Mesenchymal stem cell (in vitro differentiated cells and primary cell): ENCODE measurements around the gene LRIG1.

Experiments used
- DNase-seq: peaks from one replicate; pipeline ENCODE4 v3.0.0-alpha.2; 2013
- H2AFZ ChIP-seq: one replicate; pipeline ENCODE4 v1.6.1; 2013; ENCODE audit warnings: low read depth, mild to moderate bottlenecking, control low read depth, inconsistent platforms, low read length, moderate library complexity
- H2AK5ac ChIP-seq: 2 replicates; pipeline ENCODE4 v1.6.1; 2013; ENCODE audit warnings: low read length, moderate library complexity, mild to moderate bottlenecking, inconsistent platforms; ENCODE audit not compliant: severe bottlenecking
- H2BK120ac ChIP-seq: one replicate; pipeline ENCODE4 v1.6.1; 2013; ENCODE audit warnings: low read depth, mild to moderate bottlenecking, inconsistent platforms, low read length, moderate library complexity
- H2BK12ac ChIP-seq, 2 experiments: one replicate each; pipeline ENCODE4 v1.6.1; 2013; ENCODE audit warnings: inconsistent platforms in 2 of 2, low read length in 2 of 2, mild to moderate bottlenecking in 2 of 2, moderate library complexity in 2 of 2, control low read depth in 1 of 2
- H2BK15ac ChIP-seq: one replicate; pipeline ENCODE4 v1.6.1; 2013; ENCODE audit warnings: mild to moderate bottlenecking, low read depth, inconsistent platforms; ENCODE audit not compliant: poor library complexity, severe bottlenecking
- H2BK5ac ChIP-seq: 2 replicates; pipeline ENCODE4 v1.6.1; 2013; ENCODE audit warnings: low read depth, mild to moderate bottlenecking, low read length, control low read depth, inconsistent platforms; ENCODE audit not compliant: poor library complexity, severe bottlenecking
- H3K14ac ChIP-seq, 2 experiments: one replicate each; pipeline ENCODE4 v1.6.1; 2013; ENCODE audit warnings: inconsistent platforms in 2 of 2, low read length in 2 of 2, control low read depth in 1 of 2, mild to moderate bottlenecking in 1 of 2, moderate library complexity in 1 of 2
- H3K18ac ChIP-seq, 2 experiments: one replicate each; pipeline ENCODE4 v1.6.1; 2013; ENCODE audit warnings: inconsistent platforms in 2 of 2, low read length in 2 of 2, control low read depth in 1 of 2, low read depth in 1 of 2, mild to moderate bottlenecking in 1 of 2
- H3K23ac ChIP-seq, 2 experiments: one replicate each; pipeline ENCODE4 v1.6.1; 2013; ENCODE audit warnings: inconsistent platforms in 2 of 2, low read length in 2 of 2, mild to moderate bottlenecking in 2 of 2, moderate library complexity in 2 of 2, control low read depth in 1 of 2
- H3K27ac ChIP-seq: 2 replicates; pipeline ENCODE4 v1.5.1; 2013; ENCODE audit warnings: mild to moderate bottlenecking, moderate library complexity, low read length, control low read depth, inconsistent platforms; ENCODE audit not compliant: poor library complexity, severe bottlenecking
- H3K27me3 ChIP-seq, 2 experiments: 2 replicates each; pipeline versions ENCODE4 v1.6.1 to v1.7.0; 2013; ENCODE audit warnings: low read length in 2 of 2, mild to moderate bottlenecking in 2 of 2, moderate library complexity in 2 of 2, control low read depth in 1 of 2, inconsistent platforms in 1 of 2; ENCODE audit not compliant: control insufficient read depth in 1 of 2, insufficient read depth in 1 of 2
- H3K36me3 ChIP-seq, 2 experiments: 2 replicates each; pipeline versions ENCODE4 v1.6.1 to v1.7.0; 2013; ENCODE audit warnings: low read length in 2 of 2, control low read depth in 1 of 2, inconsistent platforms in 1 of 2, low read depth in 1 of 2, mild to moderate bottlenecking in 1 of 2; ENCODE audit not compliant: insufficient read depth in 2 of 2, control insufficient read depth in 1 of 2
- H3K4ac ChIP-seq, 2 experiments: one replicate each; pipeline ENCODE4 v1.6.1; 2013; ENCODE audit warnings: inconsistent platforms in 2 of 2, low read length in 2 of 2, mild to moderate bottlenecking in 2 of 2, moderate library complexity in 2 of 2, control low read depth in 1 of 2, low read depth in 1 of 2
- H3K4me1 ChIP-seq: 2 replicates; pipeline ENCODE4 v1.6.1; 2013; ENCODE audit warnings: low read depth, low read length, control low read depth; ENCODE audit not compliant: control insufficient read depth, insufficient read depth
- H3K4me2 ChIP-seq: 2 replicates; pipeline ENCODE4 v1.6.1; 2013; ENCODE audit warnings: low read length, mild to moderate bottlenecking, inconsistent platforms; ENCODE audit not compliant: poor library complexity, severe bottlenecking
- H3K4me3 ChIP-seq, 2 experiments: 2 replicates each; pipeline versions ENCODE4 v1.5.1 to v1.7.0; 2013; ENCODE audit warnings: low read length in 2 of 2, mild to moderate bottlenecking in 2 of 2, control low read depth in 1 of 2, low read depth in 1 of 2; ENCODE audit not compliant: insufficient read depth in 1 of 2
- H3K79me1 ChIP-seq: replicated peaks from 2 replicates; pipeline ENCODE4 v1.6.1; 2013; ENCODE audit warnings: mild to moderate bottlenecking, control low read depth, low read length, inconsistent platforms; ENCODE audit not compliant: poor library complexity, severe bottlenecking
- H3K9ac ChIP-seq: 2 replicates; pipeline ENCODE4 v1.7.0; 2013; ENCODE audit warnings: mild to moderate bottlenecking, low read length, moderate library complexity
- H3K9me3 ChIP-seq: 2 replicates; pipeline ENCODE4 v1.7.0; 2013; ENCODE audit warnings: mild to moderate bottlenecking, low read length; ENCODE audit not compliant: control insufficient read depth
- H4K8ac ChIP-seq: one replicate; pipeline ENCODE4 v1.6.1; 2013; ENCODE audit warnings: inconsistent platforms, mild to moderate bottlenecking, low read length, moderate library complexity
- H4K91ac ChIP-seq: one replicate; pipeline ENCODE4 v1.6.1; 2013; ENCODE audit warnings: mild to moderate bottlenecking, low read length, inconsistent platforms
- WGBS: methylation state at CpG from one replicate; pipeline ENCODE4 v1.1.7; 2013; ENCODE audit warnings: mixed read lengths; 5-methylcytosine and 5-hydroxymethylcytosine counted together

The LRIG1 gene

GRCh38 chr3:66426135-66426534, 74.7 kb downstream of the LRIG1 start:
- no peak overlapping the region for H4K8ac ChIP-seq
- WGBS, result 87% methylated on average over 1 of the region's 1 CpG
- DNase-seq, result no peak
- no peak overlapping the region for H3K4me3 ChIP-seq
- H3K9me3 ChIP-seq, result no peaks in the 10 kb centered on the region
- H3K4me1 ChIP-seq, result peaks cover 25% of the 10 kb centered on the region
- H3K9ac ChIP-seq, result no peak overlapping the region
- H3K4me2 ChIP-seq, result no peak overlapping the region
- H3K27ac ChIP-seq, result no peak overlapping the region
- no peaks in the 10 kb centered on the region for H3K27me3 ChIP-seq
- H3K18ac ChIP-seq, result no peak overlapping the region
- no peak overlapping the region for H2BK12ac ChIP-seq
- no peak overlapping the region for H2BK15ac ChIP-seq
- H2AK5ac ChIP-seq, result peak overlapping the region; percentile 34
- H3K14ac ChIP-seq, result no peak overlapping the region
- no peak overlapping the region for H4K91ac ChIP-seq
- H2BK120ac ChIP-seq, result no peak overlapping the region
- H3K79me1 ChIP-seq, result peaks cover 7% of the 10 kb centered on the region
- no peak overlapping the region for H3K23ac ChIP-seq
- H2BK5ac ChIP-seq, result no peak overlapping the region
- H3K36me3 ChIP-seq, result peaks cover 0 to 13% of the 10 kb centered on the region in 2 experiments
- H3K4ac ChIP-seq, result no peak overlapping the region
- H2AFZ ChIP-seq, result no peak overlapping the region

- no peak for DNase-seq
- Histone ChIP-seq H3K36me3 (peaks cover 0 to 11% of the 10 kb centered on the region in 2 experiments), H3K4me2 (no peak overlapping the region), H3K4ac (no peak overlapping the region), H3K18ac (peak overlapping the region in 1 of 2 experiments; percentile 55), H2AFZ (no peak overlapping the region), H3K9ac (no peak overlapping the region), H4K91ac (no peak overlapping the region), H3K4me3 (no peak overlapping the region), H3K23ac (no peak overlapping the region), H3K27ac (no peak overlapping the region), H2BK12ac (no peak overlapping the region), H3K27me3 (no peaks in the 10 kb centered on the region), H3K79me1 (peaks cover 7% of the 10 kb centered on the region), H2BK120ac (no peak overlapping the region), H3K14ac (no peak overlapping the region), H3K4me1 (peaks cover 22% of the 10 kb centered on the region), H2BK5ac (no peak overlapping the region), H2AK5ac (peak overlapping the region; percentile 28), H3K9me3 (no peaks in the 10 kb centered on the region), H4K8ac (no peak overlapping the region), H2BK15ac (no peak overlapping the region)
- 92% methylated on average over 6 of the region's 7 CpGs for WGBS
Observed at GRCh38 chr3:66425576-66426114, 75.2 kb downstream of the LRIG1 start.

- no peak overlapping the region for H2BK15ac ChIP-seq
- DNase-seq, result no peak
- WGBS, result 96% methylated on average over 5 of the region's 5 CpGs
- no peaks in the 10 kb centered on the region for H3K27me3 ChIP-seq
- peaks cover 10% of the 10 kb centered on the region for H3K79me1 ChIP-seq
- H3K18ac ChIP-seq, result no peak overlapping the region
- no peak overlapping the region for H3K9ac ChIP-seq
- H2BK12ac ChIP-seq, result peak overlapping the region in 1 of 2 experiments; percentile 23
- no peak overlapping the region for H2BK5ac ChIP-seq
- H2AFZ ChIP-seq, result no peak overlapping the region
- no peak overlapping the region for H4K8ac ChIP-seq
- no peaks in the 10 kb centered on the region for H3K9me3 ChIP-seq
- peaks cover 4 to 8% of the 10 kb centered on the region in 2 experiments for H3K36me3 ChIP-seq
- H3K23ac ChIP-seq, result no peak overlapping the region
- no peak overlapping the region for H3K14ac ChIP-seq
- H4K91ac ChIP-seq, result no peak overlapping the region
- H2BK120ac ChIP-seq, result no peak overlapping the region
- H3K4me1 ChIP-seq, result peaks cover 17% of the 10 kb centered on the region
- no peak overlapping the region for H3K4ac ChIP-seq
- H3K4me3 ChIP-seq, result no peak overlapping the region
- H2AK5ac ChIP-seq, result peak overlapping the region; percentile 28
- no peak overlapping the region for H3K4me2 ChIP-seq
- H3K27ac ChIP-seq, result peak overlapping the region; percentile 8
Observed at GRCh38 chr3:66425032-66425431, 75.8 kb downstream of the LRIG1 start.

GRCh38 chr3:66423791-66424190, 77.0 kb downstream of the LRIG1 start:
- peaks cover 19% of the 10 kb centered on the region for H3K79me1 ChIP-seq
- H3K36me3 ChIP-seq, result peaks cover 4 to 15% of the 10 kb centered on the region in 2 experiments
- WGBS, result 28% methylated on average over 3 of the region's 3 CpGs
- no peak overlapping the region for H2AFZ ChIP-seq
- DNase-seq, result peak; percentile 85
- no peak overlapping the region for H2BK12ac ChIP-seq
- H3K27ac ChIP-seq, result peak overlapping the region; percentile 69
- H2BK120ac ChIP-seq, result no peak overlapping the region
- no peak overlapping the region for H4K8ac ChIP-seq
- no peak overlapping the region for H2BK5ac ChIP-seq
- H2BK15ac ChIP-seq, result no peak overlapping the region
- peak overlapping the region in 1 of 2 experiments; percentile 56 for H3K18ac ChIP-seq
- peak overlapping the region in 1 of 2 experiments; percentile 11 for H3K4ac ChIP-seq
- peak overlapping the region; percentile 6 for H2AK5ac ChIP-seq
- peaks cover 14% of the 10 kb centered on the region for H3K4me1 ChIP-seq
- no peak overlapping the region for H3K14ac ChIP-seq
- no peaks in the 10 kb centered on the region for H3K9me3 ChIP-seq
- H3K27me3 ChIP-seq, result no peaks in the 10 kb centered on the region
- H3K23ac ChIP-seq, result no peak overlapping the region
- peak overlapping the region; percentile 40 for H3K9ac ChIP-seq
- no peak overlapping the region for H4K91ac ChIP-seq
- H3K4me3 ChIP-seq, result no peak overlapping the region
- no peak overlapping the region for H3K4me2 ChIP-seq
